Astrocyte (in vitro differentiated cells and primary cell): ENCODE data around the gene NPL. TPM values are rescaled to one million over a fixed set of nuclear protein-coding genes. Genes with fewer than 3 reads are reported as not detected.

ENCODE experiments used
- DNase-seq: peaks from one replicate; pipeline ENCODE4 v3.0.0-alpha.2; 2010; ENCODE audit warnings: low read depth
- FAIRE-seq: peaks from 2 replicates; lab custom pipeline; 2011; peaks lifted over from hg19 to GRCh38; lab: Jason Lieb, UNC
- H2AFZ ChIP-seq: 2 replicates; pipeline ENCODE4 v1.6.0; 2012; ENCODE audit warnings: low read depth, low read length, inconsistent platforms
- H3K27ac ChIP-seq: 2 replicates; pipeline ENCODE4 v1.5.1; 2011; ENCODE audit warnings: low read depth, low read length, inconsistent platforms
- H3K27me3 ChIP-seq: 2 replicates; pipeline ENCODE4 v1.6.0; 2011; ENCODE audit warnings: low read length, inconsistent platforms; ENCODE audit not compliant: insufficient read depth
- H3K36me3 ChIP-seq: 2 replicates; pipeline ENCODE4 v1.5.1; 2011; ENCODE audit warnings: low read length, inconsistent platforms; ENCODE audit not compliant: insufficient read depth
- H3K4me1 ChIP-seq: 2 replicates; pipeline ENCODE4 v1.5.1; 2011; ENCODE audit warnings: low read length, inconsistent platforms; ENCODE audit not compliant: insufficient read depth
- H3K4me2 ChIP-seq: 2 replicates; pipeline ENCODE4 v1.6.0; 2012; ENCODE audit warnings: low read length, inconsistent platforms
- H3K4me3 ChIP-seq: 2 replicates; pipeline ENCODE4 v1.5.1; 2011; ENCODE audit warnings: low read depth, mild to moderate bottlenecking, low read length, inconsistent platforms; ENCODE audit not compliant: insufficient read depth
- H3K79me2 ChIP-seq: 2 replicates; pipeline ENCODE4 v1.6.0; 2012; ENCODE audit warnings: mild to moderate bottlenecking, low read length, inconsistent platforms; ENCODE audit not compliant: insufficient read depth
- H3K9ac ChIP-seq: 2 replicates; pipeline ENCODE4 v1.6.0; 2012; ENCODE audit warnings: mild to moderate bottlenecking, low read length, inconsistent platforms
- H3K9me3 ChIP-seq: 2 replicates; pipeline ENCODE4 v1.5.1; 2012; ENCODE audit warnings: low read depth, mild to moderate bottlenecking, low read length, inconsistent platforms; ENCODE audit not compliant: insufficient read depth
- H4K20me1 ChIP-seq: 2 replicates; pipeline ENCODE4 v1.6.0; 2012; ENCODE audit warnings: low read length, inconsistent platforms; ENCODE audit not compliant: insufficient read depth
- H3K27ac Mint-ChIP-seq: one replicate; pipeline ENCODE4 v1.8.0; 2021; ENCODE audit warnings: mild to moderate bottlenecking, mixed read lengths; ENCODE audit not compliant: unreplicated experiment
- H3K27me3 Mint-ChIP-seq: one replicate; pipeline ENCODE4 v1.8.0; 2021; ENCODE audit warnings: low read depth, mixed read lengths; ENCODE audit not compliant: unreplicated experiment
- H3K36me3 Mint-ChIP-seq: one replicate; pipeline ENCODE4 v1.8.0; 2021; ENCODE audit warnings: low read depth, mixed read lengths; ENCODE audit not compliant: unreplicated experiment
- H3K4me1 Mint-ChIP-seq: one replicate; pipeline ENCODE4 v1.8.0; 2021; ENCODE audit warnings: low read depth, mixed read lengths; ENCODE audit not compliant: unreplicated experiment
- H3K4me3 Mint-ChIP-seq: one replicate; pipeline ENCODE4 v1.8.0; 2021; ENCODE audit warnings: mild to moderate bottlenecking, moderate library complexity, mixed read lengths; ENCODE audit not compliant: unreplicated experiment
- H3K9me3 Mint-ChIP-seq: one replicate; pipeline ENCODE4 v1.8.0; 2021; ENCODE audit warnings: mild to moderate bottlenecking, mixed read lengths; ENCODE audit not compliant: unreplicated experiment
- CTCF ChIP-seq: IDR thresholded peaks from 2 replicates; pipeline ENCODE4 v1.5.1; 2011; ENCODE audit warnings: low read depth, mild to moderate bottlenecking, inconsistent platforms, low read length, moderate library complexity; ENCODE audit not compliant: insufficient read depth
- EZH2 ChIP-seq: IDR thresholded peaks from 2 replicates; pipeline ENCODE4 v1.6.1; 2012; ENCODE audit warnings: mild to moderate bottlenecking, low read length, inconsistent platforms; ENCODE audit not compliant: insufficient read depth
- total RNA-seq: library from RNA; stranded (reverse); gene quantifications from 2 replicates; pipeline ENCODE4 v1.2.1, GENCODE V29; 2021

NPL gene
- total RNA-seq, 1 donor from 2014 or later: 3.3 TPM

GRCh38 chr1:182811975-182812722 is 22.6 kb downstream of the NPL start:
- Histone ChIP-seq H3K4me2 (no peak overlapping the region), H3K36me3 (no peaks in the 10 kb centered on the region), H3K27me3 (no peaks in the 10 kb centered on the region), H3K79me2 (no peaks in the 10 kb centered on the region), H3K4me3 (no peak overlapping the region), H3K4me1 (no peaks in the 10 kb centered on the region), H4K20me1 (no peaks in the 10 kb centered on the region), H3K27ac (no peak overlapping the region), H2AFZ (no peak overlapping the region), H3K9ac (no peak overlapping the region), H3K9me3 (no peaks in the 10 kb centered on the region)
- no peaks in the 10 kb centered on the region for H3K9me3 Mint-ChIP-seq
- no peak overlapping the region for H3K27ac Mint-ChIP-seq
- H3K36me3 Mint-ChIP-seq: peaks cover 2% of the 10 kb centered on the region
- no peak for DNase-seq
- TF ChIP-seq EZH2 (no peak), CTCF (no peak)
- no peak for FAIRE-seq
- H3K4me3 Mint-ChIP-seq: no peak overlapping the region
- H3K27me3 Mint-ChIP-seq: no peaks in the 10 kb centered on the region
- no peaks in the 10 kb centered on the region for H3K4me1 Mint-ChIP-seq

GRCh38 chr1:182816863-182817262 is 27.3 kb downstream of the NPL start:
- H3K4me1 Mint-ChIP-seq: no peaks in the 10 kb centered on the region
- Histone ChIP-seq H3K27ac (no peak overlapping the region), H2AFZ (no peak overlapping the region), H3K9me3 (no peaks in the 10 kb centered on the region), H3K9ac (no peak overlapping the region), H3K4me1 (no peaks in the 10 kb centered on the region), H3K27me3 (no peaks in the 10 kb centered on the region), H3K4me2 (no peak overlapping the region), H4K20me1 (no peaks in the 10 kb centered on the region), H3K36me3 (no peaks in the 10 kb centered on the region), H3K4me3 (no peak overlapping the region), H3K79me2 (no peaks in the 10 kb centered on the region)
- peaks cover 7% of the 10 kb centered on the region for H3K36me3 Mint-ChIP-seq
- TF ChIP-seq EZH2: no peak
- TF ChIP-seq CTCF: no peak
- no peak overlapping the region for H3K27ac Mint-ChIP-seq
- no peak for DNase-seq
- H3K9me3 Mint-ChIP-seq: no peaks in the 10 kb centered on the region
- no peak for FAIRE-seq
- H3K4me3 Mint-ChIP-seq: no peak overlapping the region
- H3K27me3 Mint-ChIP-seq: no peaks in the 10 kb centered on the region

- Histone ChIP-seq H3K27me3 (no peaks in the 10 kb centered on the region), H3K4me3 (no peak overlapping the region), H3K4me2 (no peak overlapping the region), H4K20me1 (no peaks in the 10 kb centered on the region), H3K27ac (no peak overlapping the region), H2AFZ (no peak overlapping the region), H3K4me1 (no peaks in the 10 kb centered on the region), H3K36me3 (no peaks in the 10 kb centered on the region), H3K9ac (no peak overlapping the region), H3K9me3 (no peaks in the 10 kb centered on the region), H3K79me2 (no peaks in the 10 kb centered on the region)
- no peaks in the 10 kb centered on the region for H3K27me3 Mint-ChIP-seq
- FAIRE-seq (no peak), DNase-seq (no peak)
- H3K4me1 Mint-ChIP-seq: no peaks in the 10 kb centered on the region
- no peak overlapping the region for H3K27ac Mint-ChIP-seq
- no peak overlapping the region for H3K4me3 Mint-ChIP-seq
- no peak for TF ChIP-seq EZH2
- TF ChIP-seq CTCF: no peak
- no peaks in the 10 kb centered on the region for H3K9me3 Mint-ChIP-seq
- peaks cover 9% of the 10 kb centered on the region for H3K36me3 Mint-ChIP-seq
Measured at GRCh38 chr1:182817802-182818201, 28.2 kb downstream of the NPL start.
